Prostate gland (tissue), 2 donors: Measurements from ENCODE around the gene LIX1L. TPM values are rescaled to one million over a fixed set of nuclear protein-coding genes. Genes with fewer than 3 reads are reported as not detected.

Experiments used
- DNase-seq: peaks from one replicate; pipeline ENCODE4 v3.0.0-alpha.2; 2019; ENCODE audit warnings: low spot score
- H3K27ac ChIP-seq, 2 donors: fragments of 200-600 bp; sonication (generic); 2 replicates each; pipeline ENCODE4 v1.5.1; 2017 to 2019
- H3K27me3 ChIP-seq: fragments of 200-600 bp; sonication (generic); replicated peaks from 2 replicates; pipeline ENCODE4 v1.5.1; 2019; ENCODE audit not compliant: insufficient read depth
- H3K36me3 ChIP-seq, 2 donors: fragments of 200-600 bp; sonication (generic); 1 replicate in 1 of 2; 2 replicates in 1 of 2; pipeline versions ENCODE4 v1.5.1 to v1.8.1; 2017 to 2019
- H3K4me1 ChIP-seq: fragments of 200-600 bp; sonication (generic); replicated peaks from 2 replicates; pipeline ENCODE4 v1.5.1; 2019
- H3K4me3 ChIP-seq, 2 donors: fragments of 200-600 bp; sonication (generic); 2 replicates each; pipeline ENCODE4 v1.5.1; 2017 to 2019
- H3K9me3 ChIP-seq: fragments of 200-600 bp; sonication (generic); 2 replicates; pipeline ENCODE4 v1.5.1; 2017
- CTCF ChIP-seq, 4 experiments: fragments of 200-600 bp in 2 of 4; fragments of 450-650 bp in 2 of 4; sonication (generic) in 2 of 4; IDR thresholded peaks; 1 replicate in 3 of 4; 2 replicates in 1 of 4; pipeline ENCODE4 v1.5.1; 2016 to 2019; ENCODE audit warnings: antibody characterized with exemption in 4 of 4, mild to moderate bottlenecking in 2 of 4, moderate library complexity in 2 of 4
- POLR2A ChIP-seq: fragments of 450-650 bp; IDR thresholded peaks from one replicate; pipeline ENCODE4 v1.6.1; 2016; ENCODE audit warnings: antibody characterized with exemption, mild to moderate bottlenecking
- POLR2AphosphoS5 ChIP-seq: sonication (generic); formaldehyde crosslinking; IDR thresholded peaks from one replicate; pipeline ENCODE4 v1.6.1; 2017; ENCODE audit warnings: antibody characterized with exemption
- WGBS: methylation state at CpG from one replicate; pipeline ENCODE4 v1.1.5; 2018; 5-methylcytosine and 5-hydroxymethylcytosine counted together
- intact Hi-C: fragments of 100-400 bp; cut with DNase I; formaldehyde crosslinking; loops from one replicate; pipeline ENCODE4 v1.14.2; 2022
- total RNA-seq, 2 donors: library from RNA; depleted of rRNA; stranded (reverse); fragments of >200 nt; gene quantifications; one replicate each; pipeline ENCODE4 v1.1.0, GENCODE V29; 2016

LIX1L gene
- total RNA-seq, result 10 to 100 TPM; 30.0 to 31.8 TPM

GRCh38 chr1:145957443-145958319, at the start of gene LIX1L:
TSS of gene LIX1L (minus strand) at chr1:145958017. CDS start at chr1:145957927, 90 bp downstream.
- Histone ChIP-seq H3K4me3 (peak within 1 kb of the TSS; percentile 55 to 80), H3K9me3 (no peaks in the 10 kb centered on the region), H3K27ac (peak within 1 kb of the TSS; percentile 78 to 97), H3K27me3 (no peaks in the 10 kb centered on the region), H3K4me1 (peaks cover 5% of the 10 kb centered on the region), H3K36me3 (no peaks in the 10 kb centered on the region)
- intact Hi-C loops, result no loop called here
- TF ChIP-seq POLR2AphosphoS5 (peak; percentile 97), CTCF (IDR thresholded peaks at IDR 0.05) (no peak), POLR2A (peak; percentile 69)
- WGBS, result under 1% methylated on average over 45 of the region's 60 CpGs
- DNase-seq, result peak; percentile 97

GRCh38 chr1:146001709-146002108, 43.9 kb upstream of the LIX1L start:
- intact Hi-C loops, result no loop called here
- WGBS, result 78% methylated on average over 2 of the region's 2 CpGs
- no peak overlapping the region for H3K4me3 ChIP-seq
- H3K9me3 ChIP-seq, result no peaks in the 10 kb centered on the region
- H3K4me1 ChIP-seq, result peaks cover 10% of the 10 kb centered on the region
- no peak for DNase-seq
- no peaks in the 10 kb centered on the region for H3K27me3 ChIP-seq
- TF ChIP-seq CTCF (IDR thresholded peaks at IDR 0.05), result no peak
- TF ChIP-seq POLR2A, result no peak
- no peak for TF ChIP-seq POLR2AphosphoS5
- no peaks in the 10 kb centered on the region for H3K36me3 ChIP-seq
- H3K27ac ChIP-seq, result peak overlapping the region; percentile 10 to 41

- DNase-seq, result peak; percentile 67
- no peak for TF ChIP-seq CTCF (IDR thresholded peaks at IDR 0.05)
- peak; percentile 71 for TF ChIP-seq POLR2AphosphoS5
- Histone ChIP-seq H3K4me1 (peaks cover 10% of the 10 kb centered on the region), H3K9me3 (no peaks in the 10 kb centered on the region), H3K27me3 (no peaks in the 10 kb centered on the region), H3K4me3 (no peak overlapping the region), H3K36me3 (peaks cover 7 to 8% of the 10 kb centered on the region in 2 donors), H3K27ac (peak overlapping the region; percentile 96 to 97)
- intact Hi-C loops, result no loop called here
- 5% methylated on average over 5 of the region's 5 CpGs for WGBS
Measured at GRCh38 chr1:145999321-146000024, 41.7 kb upstream of the LIX1L start.

GRCh38 chr1:145997718-145998023, 39.9 kb upstream of the LIX1L start:
- Histone ChIP-seq H3K36me3 (peaks cover 18 to 25% of the 10 kb centered on the region in 2 donors), H3K4me3 (peak overlapping the region; percentile 48 to 64), H3K4me1 (peaks cover 10% of the 10 kb centered on the region), H3K9me3 (no peaks in the 10 kb centered on the region), H3K27me3 (no peaks in the 10 kb centered on the region), H3K27ac (peak overlapping the region; percentile 96 to 97)
- TF ChIP-seq POLR2AphosphoS5 (no peak), CTCF (IDR thresholded peaks at IDR 0.05) (peak in 1 of 4 experiments; percentile 35)
- DNase-seq, result no peak
- intact Hi-C loops, result loop anchor here (2.0 kb wide), 1 partner anchor 17 kb away; no protein-coding TSS in a partner anchor
- WGBS, result 12% methylated on average over 3 of the region's 3 CpGs
